ENCODE results near the gene FNDC7.

FNDC7 gene

DNA sequence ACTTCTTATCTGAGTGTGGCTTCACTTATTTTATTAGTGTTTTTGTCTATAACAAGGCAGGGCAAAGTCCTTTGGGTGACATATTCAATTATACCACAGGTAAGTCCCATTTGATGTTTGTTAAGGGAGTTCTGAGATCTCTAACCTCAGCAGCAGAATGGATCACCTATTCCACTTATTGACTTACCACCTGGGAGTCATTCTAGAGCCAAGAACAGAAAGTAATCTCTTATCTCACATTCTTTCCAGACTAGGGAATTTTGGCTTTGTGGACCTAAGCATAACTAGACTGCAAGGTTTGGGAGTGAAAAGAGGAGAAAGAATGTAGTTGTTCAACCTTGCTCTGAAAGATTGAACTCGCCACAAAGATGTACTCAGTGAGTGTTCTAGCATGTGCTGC, 13.2 kb downstream of the FNDC7 start:
- no peak for TF ChIP-seq CTCF (IDR thresholded peaks at IDR 0.05; ENCODE audit: low read depth, low read length)
- DNase-seq (ENCODE audit: extremely low read depth, low read depth), result no peak

DNA sequence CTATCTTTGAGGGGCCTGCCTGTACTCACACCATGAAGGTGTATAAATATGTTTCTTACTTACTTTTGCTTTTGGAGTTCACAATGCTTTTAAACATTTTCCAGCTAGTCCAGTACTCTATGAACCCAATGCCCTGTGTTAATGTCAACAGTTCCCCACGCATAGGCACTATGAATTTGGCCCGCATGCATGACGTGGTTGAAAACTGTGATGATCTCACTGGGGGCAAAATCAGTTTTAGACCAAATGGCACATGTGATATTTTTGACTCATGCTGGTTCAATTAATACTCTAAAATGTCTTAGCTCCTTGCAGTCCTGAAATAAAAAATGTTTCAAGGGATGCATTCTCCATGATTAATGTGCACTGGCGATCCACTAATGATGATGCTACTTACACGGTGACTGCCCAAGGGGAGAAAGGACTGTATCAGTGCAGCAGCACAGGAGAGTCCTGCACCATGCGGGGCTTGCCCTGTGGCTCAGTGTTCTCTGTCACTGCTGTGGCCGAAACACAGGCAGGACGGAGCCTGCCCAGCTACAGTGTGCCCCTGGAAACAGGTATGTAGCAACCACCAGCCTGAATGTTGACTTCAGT, 15.7 kb downstream of the FNDC7 start:
- DNase-seq (ENCODE audit: extremely low read depth, low read depth), result no peak
- TF ChIP-seq CTCF (IDR thresholded peaks at IDR 0.05; ENCODE audit: low read depth, low read length), result no peak

GRCh38 chr1:108729481-108729880, 16.8 kb downstream of the FNDC7 start:
- no peak for TF ChIP-seq CTCF (IDR thresholded peaks at IDR 0.05; ENCODE audit: low read depth, low read length)
- no peak for DNase-seq (ENCODE audit: extremely low read depth, low read depth)

- DNase-seq (ENCODE audit: extremely low read depth, low read depth), result no peak
- no peak for TF ChIP-seq CTCF (IDR thresholded peaks at IDR 0.05; ENCODE audit: low read depth, low read length)
Observed at GRCh38 chr1:108732398-108732797, 19.7 kb downstream of the FNDC7 start.

- no peak for TF ChIP-seq CTCF (IDR thresholded peaks at IDR 0.05; ENCODE audit: low read depth, low read length)
- no peak for DNase-seq (ENCODE audit: extremely low read depth, low read depth)
Observed at GRCh38 chr1:108734171-108734865, 21.6 kb downstream of the FNDC7 start.

- DNase-seq (ENCODE audit: extremely low read depth, low read depth), result no peak
- no peak for TF ChIP-seq CTCF (IDR thresholded peaks at IDR 0.05; ENCODE audit: low read depth, low read length)
Observed at GRCh38 chr1:108742253-108742652, 29.5 kb downstream of the FNDC7 start.

GRCh38 chr1:108745980-108746381, 33.3 kb downstream of the FNDC7 start:
- no peak for TF ChIP-seq CTCF (IDR thresholded peaks at IDR 0.05; ENCODE audit: low read depth, low read length)
- no peak for DNase-seq (ENCODE audit: extremely low read depth, low read depth)

All from AG09319 (cell line).